Common myeloid progenitor, CD34-positive (primary cell): Measurements from ENCODE around the gene SLC6A6.

ENCODE experiments used
- CTCF ChIA-PET: fragments of 350-600 bp; sonication (Branson Sonifier 250); formaldehyde crosslinking; loops from one replicate; lab custom pipeline; 2021; ENCODE audit warnings: antibody characterized with exemption; lab: Charles Lee
- POLR2A ChIA-PET: fragments of 350-600 bp; sonication (Branson Sonifier 250); formaldehyde crosslinking; loops from one replicate; lab custom pipeline; 2021; ENCODE audit warnings: antibody characterized with exemption; lab: Charles Lee
- DNase-seq, 3 donors: peaks; one replicate each; pipeline versions ENCODE4 v3.0.0 to v3.0.0-alpha.2; 2013
- H3K27ac ChIP-seq, 2 experiments: 1 replicate in 1 of 2; 2 replicates in 1 of 2; pipeline ENCODE4 v1.7.0; 2013; ENCODE audit warnings: inconsistent platforms in 2 of 2, low read length in 2 of 2, mild to moderate bottlenecking in 2 of 2, low read depth in 1 of 2, moderate library complexity in 1 of 2; ENCODE audit not compliant: severe bottlenecking in 2 of 2, insufficient read depth in 1 of 2, poor library complexity in 1 of 2
- H3K27me3 ChIP-seq, 5 experiments: replicated peaks in 2 of 5; 1 replicate in 3 of 5; 2 replicates in 2 of 5; pipeline versions ENCODE4 v1.6.1 to v1.7.0; 2013; ENCODE audit warnings: low read length in 4 of 5, mild to moderate bottlenecking in 2 of 5, moderate library complexity in 2 of 5, inconsistent platforms in 1 of 5; ENCODE audit not compliant: insufficient read depth in 5 of 5, control insufficient read depth in 4 of 5
- H3K36me3 ChIP-seq, 4 experiments: 1 replicate in 2 of 4; 2 replicates in 2 of 4; pipeline versions ENCODE4 v1.6.1 to v1.7.0; 2013; ENCODE audit warnings: low read length in 3 of 4, control low read depth in 1 of 4, mild to moderate bottlenecking in 1 of 4; ENCODE audit not compliant: control insufficient read depth in 4 of 4, insufficient read depth in 4 of 4
- H3K4me1 ChIP-seq, 4 experiments: 1 replicate in 3 of 4; 2 replicates in 1 of 4; pipeline versions ENCODE4 v1.6.1 to v1.7.1; 2013; ENCODE audit warnings: low read length in 3 of 4, mild to moderate bottlenecking in 3 of 4, control low read depth in 1 of 4, inconsistent platforms in 1 of 4, moderate library complexity in 1 of 4; ENCODE audit not compliant: control insufficient read depth in 4 of 4, insufficient read depth in 4 of 4; ENCODE audit errors: control extremely low read depth in 1 of 4
- H3K4me3 ChIP-seq, 7 experiments: 1 replicate in 4 of 7; 2 replicates in 3 of 7; pipeline versions ENCODE4 v1.5.1 to v1.7.0; 2013; ENCODE audit warnings: mild to moderate bottlenecking in 7 of 7, low read length in 6 of 7, moderate library complexity in 6 of 7, inconsistent platforms in 2 of 7, low read depth in 2 of 7, control low read depth in 1 of 7; ENCODE audit not compliant: insufficient read depth in 4 of 7, control insufficient read depth in 1 of 7; ENCODE audit errors: extremely low read depth in 1 of 7
- H3K9me3 ChIP-seq, 5 experiments: 1 replicate in 4 of 5; 2 replicates in 1 of 5; pipeline versions ENCODE4 v1.6.1 to v1.7.1; 2013; ENCODE audit warnings: low read length in 4 of 5, mild to moderate bottlenecking in 2 of 5, inconsistent platforms in 1 of 5, low read depth in 1 of 5, moderate library complexity in 1 of 5; ENCODE audit not compliant: control insufficient read depth in 4 of 5, insufficient read depth in 2 of 5; ENCODE audit errors: control extremely low read depth in 1 of 5
- WGBS: methylation state at CpG from one replicate; pipeline ENCODE4 v1.1.5; 2013; ENCODE audit not compliant: insufficient coverage; 5-methylcytosine and 5-hydroxymethylcytosine counted together

The SLC6A6 gene

GRCh38 chr3:14371573-14372474 is 30.6 kb upstream of the SLC6A6 start:
- CTCF ChIA-PET = interaction anchor here (1.0 to 2.0 kb wide), 5 partner anchors 11 to 168 kb away, joined by 3 to 6 read pairs (median 4); no protein-coding TSS in a partner anchor
- H3K27me3 ChIP-seq = no peaks in the 10 kb centered on the region
- no peak overlapping the region for H3K4me3 ChIP-seq
- DNase-seq = peak; percentile 85 to 96 (median 94)
- no peak overlapping the region for H3K27ac ChIP-seq
- POLR2A ChIA-PET = interaction anchor here (0.6 kb wide), 1 partner anchor 1720 kb away, joined by 3 read pairs; no protein-coding TSS in a partner anchor
- no peaks in the 10 kb centered on the region for H3K9me3 ChIP-seq
- peaks cover 4 to 22% (median 17%) of the 10 kb centered on the region in 4 experiments for H3K4me1 ChIP-seq
- H3K36me3 ChIP-seq = no peaks in the 10 kb centered on the region
- 21% methylated on average over 11 of the region's 12 CpGs for WGBS

- Histone ChIP-seq H3K4me1 (peaks cover 4 to 28% (median 22%) of the 10 kb centered on the region in 4 experiments), H3K36me3 (no peaks in the 10 kb centered on the region), H3K27ac (no peak overlapping the region), H3K27me3 (no peaks in the 10 kb centered on the region), H3K9me3 (no peaks in the 10 kb centered on the region), H3K4me3 (no peak overlapping the region)
- 60% methylated on average over 1 of the region's 6 CpGs for WGBS
- ChIA-PET POLR2A (no interaction called here), CTCF (interaction anchor here (0.7 to 2.0 kb wide), 4 partner anchors 10 to 169 kb away, joined by 3 to 6 read pairs (median 4); no protein-coding TSS in a partner anchor)
- DNase-seq = no peak
Observed at GRCh38 chr3:14372587-14372986, 29.8 kb upstream of the SLC6A6 start.

- CTCF ChIA-PET = interaction anchor here (0.8 to 2.9 kb wide), 6 partner anchors 8 to 54 kb away, joined by 3 to 12 read pairs (median 4); no protein-coding TSS in a partner anchor
- Histone ChIP-seq H3K27me3 (no peaks in the 10 kb centered on the region), H3K9me3 (no peaks in the 10 kb centered on the region), H3K36me3 (no peaks in the 10 kb centered on the region), H3K4me1 (peaks cover 4 to 40% (median 30%) of the 10 kb centered on the region in 4 experiments), H3K4me3 (no peak overlapping the region), H3K27ac (no peak overlapping the region)
- no peak for DNase-seq
- WGBS = 71% methylated on average over 4 of the region's 11 CpGs
- POLR2A ChIA-PET = no interaction called here
Observed at GRCh38 chr3:14373753-14374376, 28.5 kb upstream of the SLC6A6 start.

GRCh38 chr3:14374444-14374883 is 27.9 kb upstream of the SLC6A6 start:
- no peak for DNase-seq
- H3K9me3 ChIP-seq = no peaks in the 10 kb centered on the region
- no peak overlapping the region for H3K4me3 ChIP-seq
- CTCF ChIA-PET = interaction anchor here (0.7 to 2.9 kb wide), 10 partner anchors 9 to 171 kb away, joined by 3 to 12 read pairs (median 4); no protein-coding TSS in a partner anchor
- H3K27ac ChIP-seq = no peak overlapping the region
- POLR2A ChIA-PET = no interaction called here
- no peaks in the 10 kb centered on the region for H3K27me3 ChIP-seq
- H3K4me1 ChIP-seq = peaks cover 4 to 37% (median 27%) of the 10 kb centered on the region in 4 experiments
- 90% methylated on average over 8 of the region's 8 CpGs for WGBS
- H3K36me3 ChIP-seq = no peaks in the 10 kb centered on the region

GRCh38 chr3:14375192-14375591 is 27.2 kb upstream of the SLC6A6 start:
- ChIA-PET POLR2A (no interaction called here), CTCF (interaction anchor here (0.7 to 2.9 kb wide), 9 partner anchors 9 to 172 kb away, joined by 3 to 12 read pairs (median 5); no protein-coding TSS in a partner anchor)
- Histone ChIP-seq H3K4me3 (no peak overlapping the region), H3K36me3 (no peaks in the 10 kb centered on the region), H3K4me1 (peaks cover 4 to 31% (median 25%) of the 10 kb centered on the region in 4 experiments), H3K27me3 (no peaks in the 10 kb centered on the region), H3K27ac (no peak overlapping the region), H3K9me3 (no peaks in the 10 kb centered on the region)
- no peak for DNase-seq
- WGBS = 89% methylated on average over 4 of the region's 4 CpGs

GRCh38 chr3:14376348-14377043 is 25.9 kb upstream of the SLC6A6 start:
- no peak for DNase-seq
- 97% methylated on average over 8 of the region's 9 CpGs for WGBS
- POLR2A ChIA-PET = no interaction called here
- H3K4me3 ChIP-seq = no peak overlapping the region
- CTCF ChIA-PET = interaction anchor here (0.9 to 2.0 kb wide), 5 partner anchors 10 to 115 kb away, joined by 3 to 8 read pairs (median 3); no protein-coding TSS in a partner anchor
- no peak overlapping the region for H3K27ac ChIP-seq
- H3K9me3 ChIP-seq = no peaks in the 10 kb centered on the region
- H3K36me3 ChIP-seq = no peaks in the 10 kb centered on the region
- no peaks in the 10 kb centered on the region for H3K27me3 ChIP-seq
- peaks cover 4 to 23% (median 19%) of the 10 kb centered on the region in 4 experiments for H3K4me1 ChIP-seq
